Embryonic facial prominence (tissue), 1 donor: ENCODE measurements around the gene CHRNB1.

ENCODE experiments used
- DNase-seq: peaks from one replicate; pipeline ENCODE4 v3.0.0-alpha.2; 2016; ENCODE audit errors: extremely low spot score

Gene CHRNB1

DNA sequence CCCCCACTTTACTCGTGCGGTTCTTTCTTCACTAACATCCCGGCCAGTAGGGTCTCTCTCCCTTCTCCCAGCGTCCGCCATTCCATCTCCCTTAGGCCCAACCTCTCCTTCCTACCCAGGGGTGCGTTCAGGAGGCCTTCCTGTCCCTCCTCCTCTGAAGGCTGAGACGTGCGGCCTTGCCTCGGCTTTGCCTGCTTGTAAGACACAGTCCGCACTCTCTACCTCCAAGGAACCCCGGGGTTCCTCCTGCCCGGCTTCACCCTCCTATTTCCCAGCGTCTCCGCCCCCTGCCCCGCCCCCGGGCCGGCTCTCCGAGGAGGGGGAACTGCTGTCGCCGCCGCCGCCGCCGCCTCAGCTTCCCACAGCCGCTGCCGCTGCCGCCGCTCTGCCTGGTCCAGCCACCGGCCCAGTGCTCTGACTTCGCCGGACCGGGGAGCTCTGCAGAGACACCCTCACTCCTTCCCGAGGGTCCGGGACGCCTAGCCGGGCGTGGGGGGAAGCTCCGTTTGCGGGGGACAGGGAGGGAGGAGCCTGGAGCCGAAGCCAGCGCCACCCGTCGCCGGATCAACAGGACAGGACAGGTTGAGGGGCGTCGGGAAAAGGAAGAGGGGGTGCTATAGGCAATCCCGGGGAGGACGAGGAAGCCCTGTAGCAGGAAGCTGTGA, 6.8 kb upstream of the CHRNB1 start:
- DNase-seq: no peak

DNA sequence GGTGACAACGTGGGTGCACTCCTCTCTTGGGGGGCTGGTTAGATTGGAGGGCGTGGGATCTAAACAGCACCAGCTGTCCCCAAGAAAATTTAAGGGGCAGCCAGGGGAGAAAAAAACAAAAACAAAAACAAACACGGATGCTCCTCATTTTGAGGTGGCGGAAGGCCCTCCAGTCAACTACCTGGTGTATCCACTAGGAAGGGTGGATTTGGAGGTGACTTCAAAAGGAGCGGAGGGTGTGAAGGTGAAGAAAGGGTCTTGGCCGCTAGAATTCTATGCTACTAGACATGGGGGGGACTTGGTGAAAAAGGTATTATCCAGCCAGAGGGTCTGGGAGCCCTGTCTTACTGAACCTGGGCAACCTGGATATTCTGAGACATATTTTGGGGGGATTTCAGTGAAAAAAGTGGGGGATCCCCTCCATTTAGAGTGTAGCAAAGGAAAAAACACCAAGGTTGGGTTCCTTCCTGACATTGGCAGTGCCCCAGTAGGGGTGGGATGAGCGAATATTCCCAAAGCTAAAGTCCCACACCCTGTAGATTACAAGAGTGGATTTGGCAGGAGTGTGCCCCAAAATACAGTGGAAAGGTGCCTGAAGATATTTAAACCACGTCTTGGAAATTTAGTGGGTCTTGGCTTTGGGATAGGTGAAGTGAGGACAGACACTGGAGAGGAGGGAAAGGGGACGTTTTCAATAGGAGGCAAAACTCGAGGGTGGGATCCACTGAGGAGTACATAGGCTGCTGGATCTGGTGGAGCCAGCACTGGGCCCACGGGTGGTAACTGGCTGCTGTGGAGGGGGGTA, 6.0 kb upstream of the CHRNB1 start:
- DNase-seq: no peak

DNA sequence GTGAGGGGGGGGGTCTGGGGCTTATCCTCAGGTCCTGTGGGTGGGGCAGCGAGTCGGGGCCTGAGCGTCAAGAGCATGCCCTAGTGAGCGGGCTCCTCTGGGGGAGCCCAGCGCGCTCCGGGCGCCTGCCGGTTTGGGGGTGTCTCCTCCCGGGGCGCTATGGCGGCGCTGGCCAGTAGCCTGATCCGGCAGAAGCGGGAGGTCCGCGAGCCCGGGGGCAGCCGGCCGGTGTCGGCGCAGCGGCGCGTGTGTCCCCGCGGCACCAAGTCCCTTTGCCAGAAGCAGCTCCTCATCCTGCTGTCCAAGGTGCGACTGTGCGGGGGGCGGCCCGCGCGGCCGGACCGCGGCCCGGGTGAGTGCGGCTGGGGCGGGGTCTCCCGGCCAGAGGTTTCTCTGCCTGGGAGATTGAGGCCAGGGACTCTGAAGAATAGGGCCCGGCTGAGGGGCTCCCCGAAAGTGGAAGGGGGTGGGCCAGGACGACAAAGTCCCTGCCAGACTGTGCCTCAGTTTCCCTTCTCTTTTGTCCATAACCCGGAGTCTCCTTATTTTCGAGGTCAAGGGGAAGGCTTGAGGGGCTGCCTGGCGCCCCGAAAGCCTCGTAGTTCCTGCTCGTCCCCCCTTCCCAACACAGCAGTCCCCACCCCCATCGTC, 5.3 kb upstream of the CHRNB1 start, which contains the start of gene FGF11:
FGF11 (plus strand) TSS at position 51 of the 651 bp plus-strand sequence; CDS start at position 160, 109 bp downstream.
- no peak for DNase-seq

DNA sequence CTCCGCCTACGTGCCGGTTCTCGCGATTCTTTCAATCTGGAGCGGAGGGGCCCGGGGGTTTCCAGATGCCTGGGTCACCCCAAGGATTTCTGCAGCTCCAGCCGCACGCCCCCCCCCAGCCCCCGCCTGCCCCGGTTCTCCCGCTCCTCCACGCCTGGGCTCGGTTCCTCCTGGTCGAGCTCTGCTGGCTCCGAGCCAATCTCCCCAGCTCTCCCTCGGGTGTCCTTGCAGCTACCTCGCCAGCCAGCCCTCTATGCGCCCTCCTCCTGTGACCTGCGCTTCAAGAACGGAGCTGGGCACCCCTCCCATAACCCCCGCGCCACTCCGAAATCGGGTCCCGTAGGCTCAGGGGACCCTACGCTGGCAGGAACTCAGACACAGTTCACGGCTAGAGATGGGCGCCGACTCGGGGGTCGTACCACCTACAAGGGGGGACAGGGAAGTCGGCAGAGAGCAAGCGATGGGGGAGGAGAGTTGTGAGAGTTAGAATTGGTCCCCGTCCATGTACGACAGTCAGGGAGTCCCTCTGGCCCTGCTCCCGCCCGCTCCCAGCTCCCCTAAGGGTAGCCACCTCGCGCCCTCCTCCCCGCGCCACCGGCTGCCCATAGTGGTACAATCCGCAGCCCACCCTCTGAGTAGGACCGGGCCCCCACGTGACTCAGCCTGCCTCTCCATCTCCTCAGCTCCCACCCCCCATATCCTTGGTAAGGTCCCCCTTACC, 4.6 kb upstream of the CHRNB1 start:
- DNase-seq: peak; percentile 43

DNA sequence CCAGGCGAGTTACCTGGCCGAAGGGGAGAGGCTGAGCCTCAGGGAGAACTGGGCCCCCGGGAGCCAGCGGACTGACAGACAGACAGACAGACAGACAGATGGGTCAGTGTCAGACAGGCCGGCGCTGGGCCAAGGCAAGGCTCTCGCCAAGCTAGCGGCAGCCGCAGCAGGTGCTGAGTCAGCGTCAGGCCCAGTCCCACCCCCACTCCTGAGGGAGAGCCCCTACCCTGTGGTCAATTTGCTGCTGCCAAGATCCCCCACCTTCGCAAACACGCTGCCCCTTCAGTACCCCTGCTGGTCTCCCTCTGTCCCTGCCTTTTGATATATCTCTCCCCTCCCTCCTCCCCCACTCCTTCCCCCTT, 4.0 kb upstream of the CHRNB1 start:
- DNase-seq: peak; percentile 46

DNA sequence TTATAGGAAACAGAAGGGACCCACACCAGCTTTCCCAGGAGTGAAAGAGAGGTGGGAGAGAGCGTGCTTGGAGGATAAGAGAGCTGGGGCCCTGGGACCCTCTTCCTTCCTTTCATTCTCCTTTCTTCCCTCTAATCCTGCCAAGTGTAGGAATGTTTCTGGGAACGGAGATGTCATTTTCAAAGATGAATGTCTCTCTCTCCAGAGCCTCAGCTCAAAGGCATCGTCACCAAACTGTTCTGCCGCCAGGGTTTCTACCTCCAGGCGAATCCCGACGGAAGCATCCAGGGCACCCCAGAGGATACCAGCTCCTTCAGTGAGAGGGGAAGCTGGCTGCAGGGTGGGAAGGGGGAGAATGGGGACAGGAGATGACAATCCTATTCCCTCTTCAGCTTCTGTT, 3.6 kb upstream of the CHRNB1 start:
- DNase-seq: no peak

DNA sequence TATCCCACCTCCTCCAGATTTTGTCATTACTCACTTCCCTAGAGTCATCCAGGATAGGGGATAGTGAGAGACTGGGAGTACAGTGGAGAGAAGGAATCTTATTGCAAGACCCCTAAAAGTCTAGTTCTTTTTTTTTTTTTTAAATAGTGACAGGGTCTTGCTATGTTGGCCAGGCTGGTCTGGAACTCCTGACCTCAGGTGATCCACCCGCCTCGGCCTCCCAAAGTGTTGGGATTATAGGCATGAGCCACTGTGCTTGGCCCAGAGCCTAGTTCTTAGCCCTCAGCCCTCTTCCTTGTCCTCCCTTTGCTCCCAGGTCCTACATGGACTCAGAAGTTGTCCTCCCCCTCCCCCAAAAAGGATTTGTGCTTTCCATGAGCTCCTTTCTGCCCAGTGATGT, 2.7 kb upstream of the CHRNB1 start:
- DNase-seq: no peak

DNA sequence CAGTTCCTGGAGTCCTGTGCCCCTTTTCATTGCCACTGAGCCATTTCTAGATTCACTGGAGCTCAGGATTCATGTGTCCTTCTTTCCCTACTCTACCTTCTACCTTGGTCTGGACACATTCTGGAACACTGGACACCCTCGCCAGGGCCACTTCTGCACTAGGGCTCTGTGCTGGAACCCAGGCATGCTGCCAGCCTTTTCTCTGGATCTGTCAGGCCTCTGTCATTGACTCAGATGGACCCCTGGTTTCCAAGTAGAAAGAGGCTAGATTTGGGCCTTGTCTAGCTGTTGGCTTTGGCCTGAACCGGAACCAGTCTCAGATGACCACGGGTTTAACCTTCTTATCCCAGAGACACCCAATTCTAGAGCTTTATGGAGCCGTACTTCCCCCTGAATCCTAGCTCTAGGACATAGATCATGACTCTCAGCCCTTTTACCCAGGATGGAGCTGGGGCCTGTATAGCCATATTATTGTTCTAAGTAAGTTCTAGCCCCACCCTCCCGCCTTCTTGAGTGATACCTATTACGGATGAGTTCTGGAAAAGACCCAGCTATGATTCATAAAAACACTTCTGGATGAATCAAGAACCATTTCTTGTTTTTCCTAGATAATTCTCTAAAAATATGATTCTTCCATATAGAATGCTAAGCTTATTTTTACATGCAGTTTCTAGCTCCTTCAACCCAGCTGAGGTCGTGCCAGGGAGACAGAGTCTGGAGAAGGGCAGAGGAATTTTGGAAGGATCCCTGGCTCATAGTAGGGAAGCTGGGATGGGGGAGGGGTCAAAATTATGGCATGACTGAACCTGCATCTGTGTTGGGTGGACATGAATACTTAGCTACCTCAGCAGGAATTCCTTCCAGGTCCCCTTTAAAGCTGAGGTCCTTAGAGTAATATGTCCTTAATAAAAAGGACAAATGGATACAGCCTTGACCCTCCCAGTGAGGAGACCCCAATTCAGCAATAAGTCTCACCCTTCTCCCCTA, 1.1 kb upstream of the CHRNB1 start:
- DNase-seq: no peak

DNA sequence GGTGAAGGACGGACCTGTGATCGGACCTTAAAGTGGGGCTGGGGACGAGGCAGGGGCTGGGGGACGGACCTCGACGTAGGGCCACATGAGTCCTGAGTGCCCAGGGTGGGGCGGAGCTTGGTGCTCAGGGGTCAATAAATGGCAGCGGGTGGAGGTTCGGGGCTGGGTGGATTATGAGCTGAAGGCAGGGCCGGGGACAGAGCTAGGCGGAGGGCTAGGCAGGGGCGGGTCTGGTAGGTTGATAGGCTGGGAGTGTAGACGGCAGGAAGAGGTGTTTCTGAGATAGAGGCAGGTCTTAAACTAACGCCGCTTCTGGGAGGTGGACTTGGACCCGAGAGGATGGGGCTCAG, 733 bp downstream of the CHRNB1 start:
- DNase-seq: no peak

DNA sequence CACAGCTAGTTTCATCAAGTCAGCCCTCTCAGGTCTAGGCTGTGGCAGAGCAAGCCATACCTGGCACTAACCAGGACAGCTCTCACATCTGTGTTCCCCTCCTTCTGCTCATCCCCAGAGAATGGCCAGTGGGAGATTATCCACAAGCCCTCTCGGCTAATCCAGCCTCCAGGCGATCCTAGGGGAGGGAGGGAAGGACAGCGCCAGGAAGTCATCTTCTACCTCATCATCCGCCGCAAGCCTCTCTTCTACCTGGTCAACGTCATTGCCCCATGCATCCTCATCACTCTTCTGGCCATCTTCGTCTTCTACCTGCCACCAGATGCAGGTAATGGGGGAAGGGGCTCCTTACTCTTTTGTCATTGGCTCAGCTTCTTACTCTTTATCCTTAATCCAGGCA, 3.6 kb downstream of the CHRNB1 start:
- DNase-seq: no peak

DNA sequence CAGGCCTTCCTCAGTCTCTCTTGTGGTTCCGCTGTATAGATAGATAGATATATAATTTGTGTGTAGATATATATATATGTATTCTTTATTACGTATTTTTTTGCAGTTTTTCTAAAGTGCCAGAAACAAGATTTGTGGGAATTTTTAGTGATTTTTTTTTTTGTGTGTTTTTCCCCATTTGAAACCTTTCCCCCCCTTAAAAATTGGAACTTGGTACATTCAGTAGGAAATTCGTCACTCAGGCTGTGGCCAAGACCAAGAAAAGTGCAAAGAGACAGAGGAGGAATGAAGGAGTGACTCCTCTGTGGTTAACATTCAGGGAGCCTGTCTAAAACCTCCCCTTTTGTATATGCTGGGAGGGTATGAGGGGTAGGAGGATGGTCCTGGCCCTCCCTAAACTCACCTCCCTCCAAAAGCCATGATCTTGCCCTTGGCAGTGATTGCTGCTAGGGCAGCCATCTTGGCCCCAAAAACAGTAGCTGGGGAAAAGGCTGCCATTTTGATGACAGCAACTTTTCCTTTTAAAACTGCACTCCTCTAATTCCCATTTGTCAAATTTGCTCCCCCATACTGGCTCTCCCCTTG, 15.2 kb downstream of the CHRNB1 start:
- no peak for DNase-seq

DNA sequence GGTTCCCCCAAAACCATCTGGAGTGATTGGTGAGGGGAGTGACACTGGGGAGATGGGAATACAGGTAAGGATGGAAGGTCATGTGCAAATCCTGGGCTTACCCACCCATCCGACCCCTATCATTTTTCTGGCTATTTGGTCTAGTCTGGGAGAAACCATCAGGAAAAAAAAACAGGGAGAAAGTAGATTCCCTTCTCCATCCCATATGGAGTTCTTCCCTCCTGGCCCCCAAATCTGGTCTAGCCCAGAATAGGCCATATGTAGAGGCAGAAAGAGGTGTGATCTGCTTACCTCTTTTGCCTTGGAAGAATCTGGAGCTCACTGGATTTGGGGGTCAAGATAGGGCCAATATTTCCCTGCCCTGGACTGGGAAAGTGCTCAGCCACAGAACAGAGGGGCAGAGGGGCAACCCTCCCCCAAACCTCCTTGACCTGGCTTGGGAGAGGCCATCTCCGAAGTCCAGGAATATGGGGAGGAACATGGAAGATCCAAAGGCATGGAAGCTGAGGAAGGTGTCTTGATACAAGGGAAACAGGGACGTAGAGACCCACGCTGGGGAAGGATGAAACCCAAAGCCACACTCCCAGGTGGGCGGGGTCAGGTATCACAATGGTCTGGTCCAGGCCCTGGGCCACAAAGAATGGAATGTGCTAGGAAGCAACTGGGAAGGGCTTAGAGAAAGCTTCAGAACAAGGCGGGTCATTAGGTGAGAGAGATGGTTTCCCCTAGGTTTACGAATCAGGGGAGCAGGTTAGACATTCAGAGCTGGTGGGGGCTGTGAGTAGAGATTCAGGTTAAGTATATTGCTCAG, 16.2 kb downstream of the CHRNB1 start:
- DNase-seq: no peak

DNA sequence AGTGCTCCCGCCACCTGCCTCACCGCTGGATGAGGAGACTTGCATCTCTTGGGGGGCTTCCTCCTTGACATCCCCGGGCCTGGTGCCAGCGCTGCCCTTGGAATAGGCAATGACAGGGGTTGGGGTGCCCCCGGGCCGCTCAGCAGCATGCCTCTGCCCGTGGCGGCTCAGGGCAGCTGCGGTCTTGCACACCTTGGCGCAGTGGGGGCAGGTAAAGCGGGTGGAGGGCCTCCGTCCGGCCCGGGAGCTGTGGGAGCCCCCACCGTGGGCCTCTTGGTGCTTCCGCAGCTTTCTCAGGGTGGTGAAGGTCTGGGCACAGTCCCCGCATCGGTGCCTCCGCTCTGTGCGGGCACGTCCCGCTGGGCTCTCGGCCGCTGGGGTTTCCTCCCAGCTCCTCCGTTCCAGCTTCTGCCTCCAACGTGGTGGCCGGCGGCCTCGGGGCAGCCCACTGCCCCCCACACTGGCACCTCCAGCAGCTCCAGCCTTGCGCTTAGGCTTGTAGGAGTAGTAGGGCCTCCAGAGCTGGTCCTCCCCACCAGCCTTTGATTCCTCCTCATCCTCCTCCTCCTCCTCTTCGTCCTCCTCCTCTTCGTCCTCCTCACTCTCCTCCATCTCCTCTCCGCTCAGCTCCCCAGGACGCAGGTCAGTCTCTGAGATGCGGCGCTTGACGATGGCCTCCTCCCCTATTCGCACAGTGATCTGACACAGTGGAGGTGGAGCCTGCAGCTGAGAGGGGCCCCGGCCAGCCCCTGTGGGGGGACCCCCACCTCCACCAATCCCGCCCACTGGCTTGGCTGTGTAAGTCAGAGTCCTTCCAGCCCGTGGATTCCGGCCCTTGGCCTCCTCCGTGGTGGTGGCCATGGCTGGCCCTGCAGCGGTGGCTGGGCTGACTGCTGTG, 17.9 kb downstream of the CHRNB1 start:
- no peak for DNase-seq

DNA sequence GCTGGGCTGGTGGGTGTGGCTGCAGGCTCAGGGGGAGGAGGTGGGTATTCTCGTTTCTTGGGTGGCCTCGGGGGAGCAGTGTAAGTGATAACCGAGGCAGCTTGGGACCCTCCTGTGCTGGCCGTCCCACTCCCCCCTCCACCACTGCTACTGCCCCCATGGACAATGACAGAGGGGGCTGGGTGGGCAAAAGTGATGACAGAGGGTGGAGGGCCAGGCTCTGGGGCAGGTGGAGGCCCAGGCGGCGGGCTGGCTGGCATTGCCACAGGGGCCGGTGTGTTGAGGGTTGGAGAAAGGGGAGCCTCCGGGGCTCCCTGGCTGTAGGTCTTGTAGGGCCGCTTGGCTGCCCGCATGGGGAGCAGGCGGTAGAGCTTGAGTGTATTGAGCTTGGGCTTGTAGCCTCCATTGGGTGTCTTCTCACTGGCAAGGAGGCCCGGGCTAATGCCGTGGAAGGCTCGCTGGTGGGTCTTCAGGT, 18.5 kb downstream of the CHRNB1 start:
- no peak for DNase-seq

DNA sequence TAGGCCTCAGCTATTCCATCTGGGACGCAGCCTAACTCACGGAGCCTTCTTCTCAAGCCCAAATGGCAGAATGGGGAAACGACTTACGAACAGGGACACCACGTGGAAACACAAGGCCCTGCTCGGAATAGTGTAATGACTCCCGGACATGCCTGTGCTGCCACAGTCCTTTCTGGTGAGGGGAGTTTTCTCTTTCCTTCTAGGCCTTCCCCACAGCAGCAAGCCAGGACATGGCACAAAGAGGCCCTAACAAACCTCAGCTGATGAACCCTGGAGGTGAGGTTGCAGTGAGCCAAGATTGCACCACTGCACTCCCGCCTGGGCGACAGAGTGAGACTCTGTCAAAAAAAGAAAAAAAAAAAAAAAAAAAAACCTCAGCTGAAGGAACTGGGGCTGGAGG, 19.2 kb downstream of the CHRNB1 start:
- no peak for DNase-seq

DNA sequence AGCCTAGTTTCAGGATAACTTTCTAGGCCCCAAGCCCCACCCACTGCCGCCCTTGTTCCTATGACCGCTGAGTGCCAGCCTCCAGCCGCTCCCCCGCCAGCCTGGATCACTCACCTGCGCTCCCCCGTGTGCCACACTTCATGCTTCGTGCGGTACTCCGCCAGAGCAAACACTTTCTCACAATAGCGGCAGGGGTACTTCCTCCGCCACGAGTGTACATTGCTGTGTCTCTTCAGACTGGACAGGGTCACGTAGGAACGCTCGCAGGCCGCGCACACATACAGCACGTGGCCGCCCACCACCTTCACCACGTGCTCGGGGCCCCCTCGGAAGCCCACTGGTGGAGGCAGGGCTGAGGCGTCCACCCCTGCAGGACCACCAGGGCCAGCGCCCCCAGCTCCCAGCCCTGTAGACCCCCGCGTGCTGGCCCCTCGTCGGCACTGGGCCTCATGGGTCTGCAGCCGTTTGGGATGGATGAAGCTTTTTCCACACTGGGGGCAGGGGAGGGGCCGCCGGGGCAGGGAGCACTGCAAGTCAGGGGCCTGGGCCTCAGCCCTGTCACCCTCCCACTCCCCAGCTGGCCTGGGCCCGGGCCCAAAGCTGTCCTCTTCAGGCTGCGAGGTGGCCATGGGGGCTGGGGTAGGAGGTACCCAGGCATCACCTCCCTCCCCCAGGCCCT, 20.9 kb downstream of the CHRNB1 start:
- no peak for DNase-seq

DNA sequence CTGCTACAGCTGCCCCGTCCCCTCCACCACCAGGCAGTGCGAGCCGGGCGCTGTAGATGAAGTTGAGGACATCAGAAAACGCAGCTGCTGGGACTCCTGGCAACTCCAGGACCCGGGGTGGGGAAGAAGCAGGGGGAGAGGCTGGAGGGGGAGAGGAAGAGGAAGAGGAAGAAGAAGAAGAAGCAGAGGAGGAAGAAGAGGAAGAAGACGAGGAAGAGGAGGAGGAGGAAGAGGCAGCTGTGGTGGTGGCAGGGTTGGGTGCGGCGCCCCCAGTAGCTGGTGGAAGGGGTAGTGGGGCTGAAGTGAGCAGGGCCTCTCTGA, 21.4 kb downstream of the CHRNB1 start:
- no peak for DNase-seq

DNA sequence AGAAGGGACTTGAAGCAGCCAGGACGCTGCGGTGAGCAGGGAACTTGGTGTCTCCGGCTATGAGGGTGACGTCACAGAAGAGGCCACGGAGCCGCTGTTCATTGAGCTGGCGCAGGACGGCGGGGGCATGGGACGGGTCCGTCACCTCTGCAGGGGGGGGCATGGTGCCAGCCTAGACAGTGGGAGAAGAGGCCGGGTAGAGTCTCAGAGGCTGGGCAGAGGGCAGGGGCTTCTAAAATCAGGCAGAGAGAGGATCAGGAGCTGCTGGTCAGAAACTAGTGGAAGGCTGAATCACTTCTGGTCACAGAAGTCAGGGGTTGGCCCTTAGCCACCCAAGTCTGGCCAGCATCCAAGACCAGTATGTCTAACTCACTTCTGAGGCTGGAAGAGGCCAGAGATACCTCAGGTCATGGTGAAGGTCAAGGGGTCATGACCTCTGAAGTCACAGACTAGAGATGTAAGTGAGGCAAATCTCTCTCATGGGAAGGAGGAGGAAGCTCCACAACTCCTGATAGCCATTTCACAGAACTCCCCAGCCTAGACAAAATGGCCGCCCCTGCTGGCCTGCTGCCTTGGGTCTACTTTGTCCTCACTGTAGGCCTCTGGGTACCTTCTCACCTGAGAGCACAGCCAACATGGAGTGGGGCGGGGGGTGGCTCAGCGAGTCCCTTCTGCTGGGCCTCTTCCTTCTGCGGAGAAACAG, 21.9 kb downstream of the CHRNB1 start:
- DNase-seq: no peak
